ENCODE measurements around the gene MYL6B.
"Not testable (repeated sequence)": the region's sequence is repeated elsewhere in the genome, so short reads cannot be mapped to it uniquely, and the experiment has no call there.

The MYL6B gene

GRCh38 chr12:56154246-56154771 is 1.9 kb downstream of the MYL6B start:
- DNase-seq: no peak

- DNase-seq: no peak
Measured at GRCh38 chr12:56154818-56155217, 2.4 kb downstream of the MYL6B start.

- DNase-seq: no peak
Measured at GRCh38 chr12:56155256-56155845, 3.0 kb downstream of the MYL6B start.

GRCh38 chr12:56156464-56157200 is 4.2 kb downstream of the MYL6B start:
- not testable (repeated sequence) for DNase-seq

- DNase-seq: peak; percentile 90
Measured at GRCh38 chr12:56157201-56158028, 5.0 kb downstream of the MYL6B start.

- peak; percentile 98 for DNase-seq
Measured at GRCh38 chr12:56158029-56158925, 5.9 kb downstream of the MYL6B start, which contains the start of gene MYL6. Gene MYL6, plus strand, starts transcription at chr12:56158359. Its CDS starts 43 bp downstream, at chr12:56158402.

- no peak for DNase-seq
Measured at GRCh38 chr12:56158926-56159461, 6.6 kb downstream of the MYL6B start.

- no peak for DNase-seq
Measured at GRCh38 chr12:56159482-56160192, 7.2 kb downstream of the MYL6B start.

- DNase-seq: no peak
Measured at GRCh38 chr12:56160193-56160763, 7.9 kb downstream of the MYL6B start.

- no peak for DNase-seq
Measured at GRCh38 chr12:56160894-56161689, 8.7 kb downstream of the MYL6B start.

- no peak for DNase-seq
Measured at GRCh38 chr12:56161690-56162351, 9.4 kb downstream of the MYL6B start.

- DNase-seq: no peak
Measured at GRCh38 chr12:56162468-56163290, 10.3 kb downstream of the MYL6B start.

GRCh38 chr12:56163533-56164344 is 11.4 kb downstream of the MYL6B start:
- no peak for DNase-seq

GRCh38 chr12:56164345-56164729 is 11.9 kb downstream of the MYL6B start:
- no peak for DNase-seq

- no peak for DNase-seq
Measured at GRCh38 chr12:56165369-56165768, 13.0 kb downstream of the MYL6B start.

- DNase-seq: no peak
Measured at GRCh38 chr12:56169229-56169759, 16.9 kb downstream of the MYL6B start.

GRCh38 chr12:56172839-56173238 is 20.5 kb downstream of the MYL6B start:
- no peak for DNase-seq
